ENCODE measurements around the gene GBP4.

GRCh38 chr1:89146721-89147120 lies 52.0 kb downstream of the GBP4 start:
- no peak for TF ChIP-seq CTCF (IDR thresholded peaks at IDR 0.05; ENCODE audit: low read depth, low read length)
- TF ChIP-seq EZH2phosphoT487 (IDR thresholded peaks at IDR 0.05; ENCODE audit: low read depth), result no peak

Measured in OCI-LY3 (cell line).